Tibial nerve (tissue), 4 donors: ENCODE data around the gene AP1M2.
A peak's percentile ranks its signal among the peaks of the same experiment; 100 is the strongest.

Source experiments
- EP300 ChIP-seq, 2 donors: sonication (generic); formaldehyde crosslinking; IDR thresholded peaks; one replicate each; pipeline ENCODE4 v1.6.1; 2017; ENCODE audit warnings: antibody characterized with exemption in 2 of 2, mild to moderate bottlenecking in 1 of 2
- POLR2A ChIP-seq, 2 donors: fragments of 450-650 bp; IDR thresholded peaks; one replicate each; pipeline ENCODE4 v1.6.1; 2017; ENCODE audit warnings: antibody characterized with exemption in 2 of 2, mild to moderate bottlenecking in 2 of 2, moderate library complexity in 2 of 2
- TF ChIP-seq, protein P1 (sequence below), 5 experiments: fragments of 200-600 bp in 3 of 5; fragments of 450-650 bp in 2 of 5; sonication (generic) in 3 of 5; IDR thresholded peaks; one replicate each; pipeline ENCODE4 v1.5.1; 2016 to 2019; ENCODE audit warnings: antibody characterized with exemption in 5 of 5, mild to moderate bottlenecking in 3 of 5, moderate library complexity in 2 of 5

DNA sequence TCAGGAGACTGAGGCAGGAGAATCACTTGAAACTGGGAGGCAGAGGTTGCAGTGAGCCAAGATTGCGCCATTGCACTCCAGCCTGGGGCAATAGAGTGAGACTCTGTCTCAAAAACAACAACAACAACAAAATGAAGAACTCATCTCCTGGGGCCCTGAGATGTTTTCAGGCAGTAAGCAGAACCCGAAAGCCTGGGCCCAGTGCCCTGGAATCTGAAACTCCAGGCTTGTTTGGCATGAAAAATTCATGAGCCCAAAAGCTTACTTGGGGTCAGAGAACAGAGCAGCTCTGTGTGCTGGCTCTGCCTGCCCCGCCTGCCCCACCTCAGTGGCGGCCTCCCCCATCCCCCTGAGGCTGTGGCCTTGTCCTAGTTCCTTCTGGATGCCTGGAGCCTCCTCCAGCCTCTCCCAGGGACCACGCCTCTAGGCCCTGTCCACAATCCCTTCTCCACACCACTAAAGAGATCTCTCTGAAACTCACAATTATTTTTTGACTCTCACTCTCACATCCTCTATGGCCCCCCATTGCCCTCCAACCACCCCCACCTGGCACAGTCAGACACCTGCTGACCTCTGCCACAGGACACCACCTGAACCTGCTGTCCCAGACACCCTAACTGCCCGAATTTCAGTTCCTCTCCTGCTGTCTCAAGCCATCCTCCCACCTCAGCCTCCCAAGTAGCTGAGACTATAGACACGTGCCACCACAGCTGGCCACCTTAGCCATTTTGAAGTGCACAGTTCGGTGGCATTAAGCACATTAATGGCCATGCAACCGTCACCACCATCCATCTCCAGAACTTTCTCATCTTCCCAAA, 6.9 kb upstream of the AP1M2 start:
- TF ChIP-seq, protein P1, sequence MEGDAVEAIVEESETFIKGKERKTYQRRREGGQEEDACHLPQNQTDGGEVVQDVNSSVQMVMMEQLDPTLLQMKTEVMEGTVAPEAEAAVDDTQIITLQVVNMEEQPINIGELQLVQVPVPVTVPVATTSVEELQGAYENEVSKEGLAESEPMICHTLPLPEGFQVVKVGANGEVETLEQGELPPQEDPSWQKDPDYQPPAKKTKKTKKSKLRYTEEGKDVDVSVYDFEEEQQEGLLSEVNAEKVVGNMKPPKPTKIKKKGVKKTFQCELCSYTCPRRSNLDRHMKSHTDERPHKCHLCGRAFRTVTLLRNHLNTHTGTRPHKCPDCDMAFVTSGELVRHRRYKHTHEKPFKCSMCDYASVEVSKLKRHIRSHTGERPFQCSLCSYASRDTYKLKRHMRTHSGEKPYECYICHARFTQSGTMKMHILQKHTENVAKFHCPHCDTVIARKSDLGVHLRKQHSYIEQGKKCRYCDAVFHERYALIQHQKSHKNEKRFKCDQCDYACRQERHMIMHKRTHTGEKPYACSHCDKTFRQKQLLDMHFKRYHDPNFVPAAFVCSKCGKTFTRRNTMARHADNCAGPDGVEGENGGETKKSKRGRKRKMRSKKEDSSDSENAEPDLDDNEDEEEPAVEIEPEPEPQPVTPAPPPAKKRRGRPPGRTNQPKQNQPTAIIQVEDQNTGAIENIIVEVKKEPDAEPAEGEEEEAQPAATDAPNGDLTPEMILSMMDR (IDR thresholded peaks at IDR 0.05), result no peak
- TF ChIP-seq EP300 (IDR thresholded peaks at IDR 0.05), result peak; percentile 68 to 73
- TF ChIP-seq POLR2A (IDR thresholded peaks at IDR 0.05), result no peak
